Inflammatory macrophage treated with lipopolysaccharide for 4 hours (primary cell): ENCODE measurements around the gene RPRML.
A peak's percentile ranks its signal among the peaks of the same experiment; 100 is the strongest.
"Not testable (repeated sequence)": the region's sequence is repeated elsewhere in the genome, so short reads cannot be mapped to it uniquely, and the experiment has no call there.

Experiments
- DNase-seq: peaks from one replicate; pipeline ENCODE4 v3.0.0-alpha.2; 2020

RPRML gene

GRCh38 chr17:46979147-46979863 is at the start of gene RPRML:
Gene RPRML (minus strand): TSS chr17:46979253. CDS start chr17:46979007, 246 bp downstream.
- peak; percentile 1 for DNase-seq

GRCh38 chr17:47016966-47017365 is 37.9 kb upstream of the RPRML start:
- DNase-seq: not testable (repeated sequence)

- DNase-seq: no peak
These were observed 34.3 kb upstream of the RPRML start for GRCh38 chr17:47013341-47013740.

GRCh38 chr17:47012457-47012856 is 33.4 kb upstream of the RPRML start:
- no peak for DNase-seq

DNA sequence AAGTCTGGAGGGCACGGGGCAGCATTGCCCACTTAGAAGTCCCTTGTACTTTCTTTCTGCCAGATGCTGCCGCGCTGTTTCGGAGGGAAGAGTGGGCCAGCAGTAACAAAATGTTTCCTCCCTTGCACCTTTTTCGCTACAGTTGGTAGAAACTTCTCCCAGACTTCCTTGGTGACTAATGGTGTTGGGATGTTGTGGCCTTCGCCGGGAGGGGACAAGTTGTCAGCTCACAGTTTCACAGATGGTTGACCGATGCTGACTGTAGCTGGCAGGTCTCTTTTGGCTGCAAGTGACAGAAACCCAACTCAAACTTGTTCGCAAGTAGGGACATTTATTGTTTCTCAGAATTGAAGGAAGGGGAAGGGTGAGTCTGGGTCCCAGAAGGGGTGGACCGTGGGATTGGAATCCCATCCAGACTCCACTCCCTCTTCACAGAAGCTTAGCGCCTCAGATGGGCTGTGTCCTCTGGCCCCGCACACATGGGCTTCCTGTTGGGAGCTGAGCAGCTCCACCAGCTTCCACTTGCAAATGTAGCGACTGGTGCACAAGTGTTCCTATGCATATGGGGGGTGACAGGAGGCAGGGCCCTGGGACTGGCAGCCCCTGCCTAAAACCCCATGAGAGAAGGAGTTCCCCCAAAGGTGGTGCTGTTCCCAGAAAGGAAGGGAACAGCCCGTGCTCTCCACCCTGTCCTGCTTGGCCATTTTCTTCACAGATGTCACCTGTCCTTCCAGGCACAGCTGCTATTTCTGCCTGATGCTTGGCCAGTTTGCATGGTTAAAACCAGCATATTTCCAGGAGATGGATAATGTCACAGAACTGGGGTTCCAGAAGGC is 30.9 kb upstream of the RPRML start:
- DNase-seq: no peak

DNA sequence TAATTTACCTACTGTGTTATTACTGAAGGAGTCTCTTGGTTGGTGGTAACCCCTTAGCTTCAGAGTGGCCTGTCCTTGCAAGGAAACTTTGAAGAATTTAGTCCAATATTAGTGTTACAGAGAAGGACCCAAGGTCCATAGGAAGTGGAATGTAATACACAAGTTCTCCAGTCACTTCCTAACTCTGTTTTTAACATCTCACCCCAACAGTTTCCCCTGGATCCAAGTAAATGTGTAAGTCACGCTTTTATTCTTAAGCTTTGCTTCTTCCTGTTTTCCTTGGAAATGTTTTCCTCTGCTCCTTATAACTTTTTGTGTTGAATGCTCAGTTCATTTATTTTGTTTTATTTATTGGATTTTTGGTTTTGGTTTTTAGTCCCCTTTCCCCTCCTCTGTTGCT is 25.9 kb upstream of the RPRML start:
- DNase-seq: no peak

DNA sequence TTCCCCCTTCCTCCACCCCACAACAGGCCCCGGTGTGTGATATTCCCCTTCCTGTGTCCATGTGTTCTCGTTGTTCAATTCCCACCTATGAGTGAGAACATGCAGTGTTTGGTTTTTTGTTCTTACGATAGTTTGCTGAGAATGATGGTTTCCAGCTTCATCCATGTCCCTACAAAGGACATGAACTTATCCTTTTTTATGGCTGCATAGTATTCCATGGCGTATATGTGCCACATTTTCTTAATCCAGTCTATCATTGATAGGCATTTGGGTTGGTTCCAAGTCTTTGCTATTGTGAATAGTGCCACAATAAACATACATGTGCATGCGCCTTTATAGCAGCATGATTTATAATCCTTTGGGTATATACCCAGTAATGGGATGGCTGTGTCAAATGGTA is 24.8 kb upstream of the RPRML start:
- not testable (repeated sequence) for DNase-seq

GRCh38 chr17:46995841-46996571 is 17.0 kb upstream of the RPRML start:
- DNase-seq: no peak

GRCh38 chr17:46994993-46995392 is 15.9 kb upstream of the RPRML start:
- no peak for DNase-seq

DNA sequence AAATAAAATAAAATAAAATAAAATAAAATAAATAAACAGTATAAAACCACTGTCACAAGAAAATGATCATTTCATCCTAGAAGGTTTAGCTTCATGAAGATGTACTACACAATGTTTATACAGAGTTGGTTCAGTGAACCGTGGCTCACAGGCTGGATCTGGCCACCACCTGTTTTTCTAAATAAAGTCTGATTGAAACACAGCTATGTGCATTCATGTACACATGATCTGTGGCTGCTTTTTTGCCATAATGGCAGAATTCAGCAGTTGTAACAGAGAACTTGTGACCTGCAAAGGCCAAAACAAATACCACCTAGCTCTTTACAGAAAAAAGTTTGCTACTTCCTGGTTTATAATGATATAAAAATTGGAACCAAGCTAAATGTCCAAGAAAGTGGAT is 12.6 kb upstream of the RPRML start:
- DNase-seq: no peak

GRCh38 chr17:46989637-46990431 is 10.8 kb upstream of the RPRML start:
- DNase-seq: no peak

DNA sequence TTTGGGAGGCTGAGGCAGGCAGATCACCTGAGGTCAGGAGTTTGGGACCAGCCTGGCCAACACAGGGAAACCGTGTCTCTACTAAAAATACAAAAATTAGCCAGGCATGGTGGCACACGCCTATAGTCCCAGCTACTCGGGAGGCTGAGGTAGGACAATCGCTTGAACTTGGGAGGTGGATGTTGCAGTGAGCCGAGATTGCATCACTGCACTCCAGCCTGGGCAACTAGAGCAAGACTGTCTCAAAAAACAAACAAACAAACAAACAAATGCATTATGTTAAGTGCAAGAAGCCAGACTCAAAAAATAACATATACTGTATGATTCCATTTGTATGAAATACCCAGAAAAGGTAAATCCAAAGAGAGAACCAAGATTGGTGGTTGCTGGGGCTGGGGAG is 8.9 kb upstream of the RPRML start:
- not testable (repeated sequence) for DNase-seq

DNA sequence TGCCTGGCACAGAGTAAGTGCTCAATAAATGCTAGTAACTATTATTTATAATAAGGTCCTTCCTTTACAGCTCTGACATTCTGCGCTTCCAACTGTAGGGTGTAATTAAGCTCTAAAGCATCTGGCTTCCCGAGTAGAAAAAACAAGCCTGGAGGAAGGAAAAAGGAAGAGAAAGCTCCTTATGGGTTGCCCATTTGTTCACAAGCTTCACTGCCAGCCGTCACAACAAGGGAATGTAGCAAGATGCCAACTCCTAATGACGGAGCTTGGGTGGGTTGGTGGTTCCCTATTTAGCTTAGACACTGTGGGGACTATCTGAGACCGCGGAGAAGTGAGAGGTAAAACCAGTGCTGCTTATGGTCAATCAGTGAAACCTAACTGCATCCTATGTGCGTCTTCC is 7.3 kb upstream of the RPRML start:
- DNase-seq: no peak

DNA sequence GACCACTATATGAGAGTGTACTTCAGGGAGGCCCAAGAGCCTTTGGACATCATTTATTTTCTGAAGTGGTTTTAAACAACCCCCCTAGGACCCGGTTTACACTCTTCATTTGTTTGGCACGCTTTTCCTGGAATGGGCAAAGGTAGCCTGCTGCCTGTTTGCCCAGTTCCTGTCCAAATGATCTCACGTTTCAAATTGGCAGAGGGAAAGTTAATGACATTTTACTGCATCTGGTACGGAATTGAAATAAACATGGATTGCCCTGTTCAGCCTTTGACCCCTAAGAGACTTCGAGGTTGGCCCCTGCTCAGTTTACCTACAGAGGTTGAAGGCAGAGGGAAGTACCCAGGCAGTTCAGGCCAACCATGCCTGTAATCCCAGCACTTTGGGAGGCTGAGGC is 5.8 kb upstream of the RPRML start:
- DNase-seq: no peak

- no peak for DNase-seq
These were observed 5.3 kb upstream of the RPRML start for GRCh38 chr17:46984341-46984740.

DNA sequence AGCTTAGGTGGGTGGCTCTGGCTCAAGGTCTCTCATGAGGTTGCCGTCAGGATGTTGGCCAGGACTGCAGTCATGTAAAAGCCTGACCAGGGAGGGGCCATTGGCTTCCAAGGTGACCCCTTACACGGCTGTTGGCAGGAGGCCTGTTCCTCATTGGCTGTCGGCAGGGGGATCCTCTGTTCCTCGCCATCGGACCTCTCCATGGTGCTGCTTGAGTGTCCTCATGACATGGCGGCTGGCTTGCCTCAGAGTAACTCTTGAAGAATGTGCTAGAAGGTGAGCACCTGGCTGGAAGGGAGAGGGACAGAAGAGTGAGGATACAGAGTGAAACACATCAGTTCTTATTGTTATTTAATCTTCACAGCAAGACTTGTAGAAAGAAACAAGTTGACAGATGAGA is 4.7 kb upstream of the RPRML start:
- no peak for DNase-seq

DNA sequence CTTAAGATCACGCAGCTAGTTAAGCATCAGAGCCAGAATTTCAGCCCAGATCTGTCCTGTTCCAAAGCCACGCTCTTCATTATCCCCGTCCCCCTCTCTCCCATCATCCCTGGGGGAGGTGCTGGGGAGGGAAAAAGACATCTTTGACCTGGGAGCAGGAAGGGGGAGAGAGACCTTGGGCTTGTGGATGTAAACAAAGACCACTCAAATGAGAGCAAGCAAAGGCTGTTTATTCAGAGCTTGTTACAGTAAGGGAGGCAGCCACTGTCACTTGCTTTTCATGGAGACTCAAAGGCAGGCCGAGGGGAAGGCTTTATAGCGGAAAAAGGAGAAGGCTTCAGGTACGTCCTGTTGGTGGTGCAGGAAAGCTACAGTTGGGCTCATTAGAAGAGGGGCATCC is 3.5 kb upstream of the RPRML start:
- no peak for DNase-seq

- no peak for DNase-seq
These were observed 435 bp downstream of the RPRML start for GRCh38 chr17:46978489-46979146.

DNA sequence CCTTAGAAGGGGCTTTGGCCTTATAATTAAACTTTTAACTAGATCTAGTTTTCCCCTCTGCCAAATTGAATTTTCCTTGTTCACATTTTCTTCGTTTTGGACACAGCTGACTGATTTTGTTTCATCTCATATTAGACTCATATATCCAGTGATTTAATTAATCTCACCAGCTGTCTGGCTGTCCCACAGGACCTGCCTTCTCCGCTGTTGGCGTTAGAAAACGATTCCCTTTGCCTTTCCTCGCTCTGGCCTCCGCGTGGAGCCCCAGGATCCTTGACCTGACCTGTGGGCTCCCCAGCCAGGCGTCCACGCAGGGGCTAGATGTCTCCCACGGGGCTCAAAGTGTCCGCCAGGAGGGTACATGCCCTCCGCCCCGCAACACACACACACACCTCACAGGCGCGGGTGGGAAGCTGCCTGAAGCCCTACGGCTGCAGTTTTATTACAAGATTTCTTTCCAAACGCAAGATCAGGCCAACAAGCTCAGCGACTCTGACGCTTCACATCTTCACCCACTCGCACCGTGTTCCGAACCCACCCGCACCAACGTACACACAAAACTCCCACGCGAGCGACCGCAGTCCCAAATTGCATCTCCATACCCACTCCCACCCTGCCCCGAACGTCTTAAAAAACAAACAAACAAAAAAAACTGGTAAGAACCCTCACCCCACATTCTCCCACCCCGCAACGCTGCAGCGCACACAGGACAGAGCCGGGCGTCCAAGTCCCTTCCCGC is 1.1 kb downstream of the RPRML start:
- DNase-seq: no peak

- no peak for DNase-seq
These were observed 1.7 kb downstream of the RPRML start for GRCh38 chr17:46977348-46977747.

DNA sequence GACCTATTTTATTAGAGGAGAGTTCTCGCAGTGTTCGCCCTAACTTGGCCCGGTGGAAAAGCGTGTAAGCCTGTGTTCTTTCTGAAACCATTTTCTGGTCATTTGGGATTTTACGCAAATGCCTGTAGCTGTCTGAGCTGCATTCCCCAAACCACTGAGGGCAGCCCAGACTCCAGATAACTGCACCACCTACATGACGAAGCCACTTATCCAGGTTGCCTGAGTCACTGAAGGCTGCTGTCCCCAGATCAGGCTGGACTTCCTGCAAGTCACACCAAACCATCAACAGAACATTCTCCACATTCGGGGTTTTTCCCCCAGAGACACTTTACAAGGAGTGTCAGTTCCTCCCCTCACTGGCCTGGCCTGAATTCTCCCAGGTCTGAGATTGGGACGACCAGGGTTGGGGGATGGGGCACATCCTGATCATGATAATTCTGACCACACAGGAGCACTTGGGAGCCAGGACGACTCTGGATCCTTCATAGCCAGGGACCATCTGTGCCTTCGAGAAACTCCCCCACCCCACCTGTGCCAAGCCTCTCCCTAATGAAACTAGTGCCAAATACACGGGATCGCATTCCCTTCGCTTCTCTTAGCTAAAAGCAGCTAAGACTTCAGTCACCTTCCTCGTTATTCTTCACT is 2.3 kb downstream of the RPRML start:
- no peak for DNase-seq
